Measurements from ENCODE around the gene IL21R. TPM values are rescaled to one million over a fixed set of nuclear protein-coding genes. Genes with fewer than 3 reads are reported as not detected.
A peak's percentile ranks its signal among the peaks of the same experiment; 100 is the strongest.

Gene IL21R
- total RNA-seq, 1 donor from 2014 or later: 84.2 TPM

DNA sequence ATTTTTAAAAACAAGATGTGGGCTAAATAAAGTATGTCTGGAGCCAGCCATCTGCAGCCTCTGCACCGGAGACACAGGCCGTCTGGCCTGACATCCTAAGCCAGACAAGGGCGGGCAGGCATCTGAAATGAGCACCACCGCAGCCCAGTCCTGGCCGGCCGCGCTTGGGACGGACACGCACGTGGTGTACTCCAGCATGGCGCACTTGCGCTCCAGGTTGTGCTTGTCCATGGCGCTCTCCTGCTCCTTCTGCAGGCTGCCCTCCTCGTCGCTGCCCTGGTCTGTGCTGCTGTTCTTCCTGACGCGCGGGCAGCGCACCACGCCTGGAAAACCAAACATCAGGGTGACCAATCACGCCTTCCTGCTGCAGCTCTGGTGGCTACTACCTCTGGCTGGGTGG is 87.4 kb downstream of the IL21R start:
- DNase-seq (ENCODE audit: low spot score): no peak
- H3K27me3 Mint-ChIP-seq (ENCODE audit: low read depth): no peaks in the 10 kb centered on the region
- H3K27ac Mint-ChIP-seq: no peak overlapping the region
- peaks cover 67% of the 10 kb centered on the region for H3K36me3 Mint-ChIP-seq (ENCODE audit: low read depth)
- intact Hi-C loops (cut with micrococcal nuclease): no loop called here
- no peak overlapping the region for H3K4me3 Mint-ChIP-seq (ENCODE audit: low read depth)
- no peaks in the 10 kb centered on the region for H3K9me3 Mint-ChIP-seq
- H3K4me1 Mint-ChIP-seq (ENCODE audit: low read depth): no peaks in the 10 kb centered on the region

- Mint-ChIP-seq H3K36me3 (ENCODE audit: low read depth) (peaks cover 68% of the 10 kb centered on the region), H3K9me3 (no peaks in the 10 kb centered on the region), H3K27me3 (ENCODE audit: low read depth) (no peaks in the 10 kb centered on the region), H3K4me1 (ENCODE audit: low read depth) (no peaks in the 10 kb centered on the region), H3K4me3 (ENCODE audit: low read depth) (no peak overlapping the region), H3K27ac (no peak overlapping the region)
- no peak for DNase-seq (ENCODE audit: low spot score)
- intact Hi-C loops (cut with micrococcal nuclease): no loop called here
Observed at GRCh38 chr16:27489906-27490305, 87.9 kb downstream of the IL21R start.

GRCh38 chr16:27491894-27492587 is 90.1 kb downstream of the IL21R start:
- Mint-ChIP-seq H3K9me3 (no peaks in the 10 kb centered on the region), H3K4me3 (ENCODE audit: low read depth) (no peak overlapping the region), H3K27me3 (ENCODE audit: low read depth) (no peaks in the 10 kb centered on the region), H3K27ac (no peak overlapping the region), H3K4me1 (ENCODE audit: low read depth) (no peaks in the 10 kb centered on the region), H3K36me3 (ENCODE audit: low read depth) (peaks cover 52% of the 10 kb centered on the region)
- no peak for DNase-seq (ENCODE audit: low spot score)
- intact Hi-C loops (cut with micrococcal nuclease): no loop called here

GRCh38 chr16:27492588-27492979 is 90.6 kb downstream of the IL21R start:
- Mint-ChIP-seq H3K4me3 (ENCODE audit: low read depth) (no peak overlapping the region), H3K36me3 (ENCODE audit: low read depth) (peaks cover 54% of the 10 kb centered on the region), H3K27me3 (ENCODE audit: low read depth) (no peaks in the 10 kb centered on the region), H3K27ac (no peak overlapping the region), H3K4me1 (ENCODE audit: low read depth) (no peaks in the 10 kb centered on the region), H3K9me3 (no peaks in the 10 kb centered on the region)
- DNase-seq (ENCODE audit: low spot score): no peak
- intact Hi-C loops (cut with micrococcal nuclease): no loop called here

GRCh38 chr16:27495191-27495590 is 93.2 kb downstream of the IL21R start:
- Mint-ChIP-seq H3K36me3 (ENCODE audit: low read depth) (peaks cover 53% of the 10 kb centered on the region), H3K27me3 (ENCODE audit: low read depth) (no peaks in the 10 kb centered on the region), H3K4me3 (ENCODE audit: low read depth) (no peak overlapping the region), H3K4me1 (ENCODE audit: low read depth) (no peaks in the 10 kb centered on the region), H3K27ac (no peak overlapping the region), H3K9me3 (no peaks in the 10 kb centered on the region)
- intact Hi-C loops (cut with micrococcal nuclease): no loop called here
- DNase-seq (ENCODE audit: low spot score): no peak

DNA sequence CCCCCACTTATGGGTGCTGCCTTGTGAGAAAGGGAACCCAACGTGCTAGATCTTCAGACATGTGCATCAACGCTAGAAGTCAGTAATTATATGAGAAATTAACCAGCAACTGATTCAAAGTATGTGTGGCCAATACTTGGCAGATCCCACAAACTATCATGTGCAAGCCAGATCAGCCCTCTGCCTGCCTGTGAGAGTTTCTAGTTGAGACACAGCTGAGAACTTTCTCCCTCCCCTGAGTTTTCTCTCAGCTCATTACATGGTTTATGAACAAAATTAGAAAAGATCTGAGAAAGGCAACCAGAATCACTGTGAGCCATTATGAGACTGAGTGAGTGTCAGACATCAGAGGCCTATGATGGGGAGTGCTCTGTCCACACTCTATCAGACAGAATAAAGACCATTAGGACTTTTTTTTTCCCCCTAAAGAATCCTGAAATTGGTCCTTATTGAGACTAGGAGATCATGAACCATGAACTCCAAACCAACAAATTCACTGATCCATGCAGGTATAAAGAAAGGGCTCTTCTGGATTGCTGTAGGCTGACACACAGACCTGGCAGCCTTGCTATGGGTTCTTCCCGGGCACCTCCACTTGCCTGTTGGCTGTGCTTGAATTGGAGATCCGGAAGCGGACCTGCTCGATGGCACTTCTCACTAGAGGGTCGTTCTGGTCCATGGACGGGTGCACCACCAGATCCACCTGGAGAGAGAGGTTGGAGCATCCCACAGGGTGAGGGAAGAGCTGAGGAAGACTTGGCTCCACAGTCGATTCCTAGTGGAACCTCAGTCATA is 96.3 kb downstream of the IL21R start:
- DNase-seq (ENCODE audit: low spot score): no peak
- no peaks in the 10 kb centered on the region for H3K27me3 Mint-ChIP-seq (ENCODE audit: low read depth)
- no peaks in the 10 kb centered on the region for H3K9me3 Mint-ChIP-seq
- peak overlapping the region; percentile 52 for H3K27ac Mint-ChIP-seq
- H3K36me3 Mint-ChIP-seq (ENCODE audit: low read depth): peaks cover 59% of the 10 kb centered on the region
- H3K4me1 Mint-ChIP-seq (ENCODE audit: low read depth): no peaks in the 10 kb centered on the region
- no peak overlapping the region for H3K4me3 Mint-ChIP-seq (ENCODE audit: low read depth)
- intact Hi-C loops (cut with micrococcal nuclease): no loop called here

- intact Hi-C loops (cut with micrococcal nuclease): no loop called here
- H3K9me3 Mint-ChIP-seq: no peaks in the 10 kb centered on the region
- DNase-seq (ENCODE audit: low spot score): no peak
- H3K36me3 Mint-ChIP-seq (ENCODE audit: low read depth): peaks cover 63% of the 10 kb centered on the region
- H3K4me3 Mint-ChIP-seq (ENCODE audit: low read depth): no peak overlapping the region
- no peaks in the 10 kb centered on the region for H3K27me3 Mint-ChIP-seq (ENCODE audit: low read depth)
- H3K4me1 Mint-ChIP-seq (ENCODE audit: low read depth): no peaks in the 10 kb centered on the region
- H3K27ac Mint-ChIP-seq: no peak overlapping the region
Observed at GRCh38 chr16:27498916-27499658, 97.1 kb downstream of the IL21R start.

DNA sequence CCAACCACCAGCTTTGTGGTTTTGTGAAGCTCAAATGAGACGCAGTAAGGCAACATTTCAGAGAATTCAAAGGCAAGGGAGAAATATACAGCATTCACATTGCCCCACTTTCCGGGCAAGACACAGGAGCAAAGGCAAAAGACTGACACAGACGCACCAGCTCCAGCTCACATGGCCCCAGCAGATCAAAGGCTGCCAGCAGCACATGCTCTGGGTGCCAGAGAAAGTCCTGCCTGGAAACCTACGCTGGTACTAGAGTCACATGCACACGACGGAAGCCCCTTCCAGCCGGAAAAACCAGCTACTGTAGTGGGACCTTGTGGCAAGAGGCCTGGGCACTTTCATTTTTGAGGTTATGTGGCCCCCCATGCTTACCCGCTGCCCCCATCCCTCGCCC is 97.7 kb downstream of the IL21R start:
- Mint-ChIP-seq H3K27ac (no peak overlapping the region), H3K9me3 (no peaks in the 10 kb centered on the region), H3K4me3 (ENCODE audit: low read depth) (no peak overlapping the region), H3K27me3 (ENCODE audit: low read depth) (no peaks in the 10 kb centered on the region), H3K4me1 (ENCODE audit: low read depth) (no peaks in the 10 kb centered on the region), H3K36me3 (ENCODE audit: low read depth) (peaks cover 59% of the 10 kb centered on the region)
- no peak for DNase-seq (ENCODE audit: low spot score)
- intact Hi-C loops (cut with micrococcal nuclease): no loop called here

DNA sequence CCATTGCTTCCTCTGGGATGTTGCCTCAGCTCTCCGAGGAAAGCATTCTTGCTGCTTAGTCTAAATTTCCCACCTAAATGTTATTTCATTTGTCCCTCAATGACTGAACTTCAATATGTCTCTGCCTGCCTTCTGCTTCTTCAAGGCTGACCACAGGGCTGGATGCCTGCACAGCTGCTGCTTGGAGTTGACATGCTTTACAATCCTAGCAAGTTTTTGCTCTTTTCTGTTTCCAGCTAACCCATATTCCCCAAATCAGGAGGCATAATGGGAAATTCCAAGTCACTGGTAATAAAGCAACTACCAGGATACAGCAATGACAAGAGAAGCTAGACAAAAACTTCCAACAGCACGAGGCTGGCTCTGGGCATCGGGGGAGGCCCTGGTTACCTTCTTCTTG is 98.8 kb downstream of the IL21R start:
- Mint-ChIP-seq H3K4me1 (ENCODE audit: low read depth) (no peaks in the 10 kb centered on the region), H3K27ac (no peak overlapping the region), H3K27me3 (ENCODE audit: low read depth) (no peaks in the 10 kb centered on the region), H3K36me3 (ENCODE audit: low read depth) (peaks cover 66% of the 10 kb centered on the region), H3K4me3 (ENCODE audit: low read depth) (no peak overlapping the region), H3K9me3 (no peaks in the 10 kb centered on the region)
- no peak for DNase-seq (ENCODE audit: low spot score)
- intact Hi-C loops (cut with micrococcal nuclease): no loop called here

Other genes starting within 250 kb of the IL21R start
- gene KDM8, start 198.6 kb upstream of the IL21R start, total RNA-seq: 13.5 and 17.3 TPM in 2 replicates
- gene NSMCE1, start 133.4 kb upstream of the IL21R start, total RNA-seq: 186 and 189 TPM in 2 replicates
- 434 and 437 TPM in 2 replicates for gene IL4R, start 88.2 kb upstream of the IL21R start, total RNA-seq
- 62.2 and 66.9 TPM in 2 replicates for gene GTF3C1, start 147.7 kb downstream of the IL21R start, total RNA-seq
- 14.2 and 17.0 TPM in 2 replicates for gene KATNIP, start 148.0 kb downstream of the IL21R start, total RNA-seq